ENCODE measurements around the gene ZNF423. TPM values are rescaled to one million over a fixed set of nuclear protein-coding genes. Genes with fewer than 3 reads are reported as not detected.

ZNF423 gene
- total and polyA plus RNA-seq, 4 donors, result 1.1 to 14.8 (median 3.3) TPM

- Histone ChIP-seq H3K9ac (ENCODE audit: insufficient read depth in 1 of 2, low read length in 2 of 2) (no peak overlapping the region), H3K27me3 (ENCODE audit: control insufficient read depth in 3 of 3, insufficient read depth in 3 of 3, low read length in 2 of 3) (no peaks in the 10 kb centered on the region), H3K36me3 (ENCODE audit: control insufficient read depth in 4 of 4, insufficient read depth in 4 of 4, low read length in 4 of 4) (no peaks in the 10 kb centered on the region), H3K4me3 (no peak overlapping the region), H3K9me3 (ENCODE audit: control insufficient read depth in 4 of 4, insufficient read depth in 3 of 4, low read length in 3 of 4) (no peaks in the 10 kb centered on the region), H3K4me1 (ENCODE audit: control insufficient read depth in 5 of 5, insufficient read depth in 5 of 5, low read length in 5 of 5) (peaks cover 0 to 30% (median 11%) of the 10 kb centered on the region in 5 donors), H3K27ac (ENCODE audit: low read depth in 1 of 2, low read length in 1 of 2) (no peak overlapping the region)
- DNase-seq, result no peak
- ATAC-seq (ENCODE audit: insufficient read depth, low FRiP score), result no peak
- TF ChIP-seq CTCF (IDR thresholded peaks at IDR 0.05; ENCODE audit: control extremely low read depth, extremely low read depth), result no peak
- 76 to 88% methylated on average over 4 of the region's 4 CpGs for WGBS, 2 donors
Observed at GRCh38 chr16:49539758-49540157, 316.2 kb downstream of the ZNF423 start.

- Histone ChIP-seq H3K4me1 (ENCODE audit: control insufficient read depth in 5 of 5, insufficient read depth in 5 of 5, low read length in 5 of 5) (peaks cover 0 to 28% (median 11%) of the 10 kb centered on the region in 5 donors), H3K4me3 (no peak overlapping the region), H3K9me3 (ENCODE audit: control insufficient read depth in 4 of 4, insufficient read depth in 3 of 4, low read length in 3 of 4) (no peaks in the 10 kb centered on the region), H3K27ac (ENCODE audit: low read depth in 1 of 2, low read length in 1 of 2) (no peak overlapping the region), H3K9ac (ENCODE audit: insufficient read depth in 1 of 2, low read length in 2 of 2) (no peak overlapping the region), H3K36me3 (ENCODE audit: control insufficient read depth in 4 of 4, insufficient read depth in 4 of 4, low read length in 4 of 4) (no peaks in the 10 kb centered on the region), H3K27me3 (ENCODE audit: control insufficient read depth in 3 of 3, insufficient read depth in 3 of 3, low read length in 2 of 3) (no peaks in the 10 kb centered on the region)
- no peak for ATAC-seq (ENCODE audit: insufficient read depth, low FRiP score)
- DNase-seq, result no peak
- 92 to 93% methylated on average over 7 of the region's 7 CpGs for WGBS, 2 donors
- no peak for TF ChIP-seq CTCF (IDR thresholded peaks at IDR 0.05; ENCODE audit: control extremely low read depth, extremely low read depth)
Observed at GRCh38 chr16:49537924-49538459, 317.9 kb downstream of the ZNF423 start.

GRCh38 chr16:49534901-49535610 lies 320.9 kb downstream of the ZNF423 start:
- H3K36me3 ChIP-seq (ENCODE audit: control insufficient read depth in 4 of 4, insufficient read depth in 4 of 4, low read length in 4 of 4), result no peaks in the 10 kb centered on the region
- peaks cover 0 to 33% (median 11%) of the 10 kb centered on the region in 5 donors for H3K4me1 ChIP-seq (ENCODE audit: control insufficient read depth in 5 of 5, insufficient read depth in 5 of 5, low read length in 5 of 5)
- H3K27ac ChIP-seq (ENCODE audit: low read depth in 1 of 2, low read length in 1 of 2), result no peak overlapping the region
- H3K4me3 ChIP-seq, result no peak overlapping the region
- H3K27me3 ChIP-seq (ENCODE audit: control insufficient read depth in 3 of 3, insufficient read depth in 3 of 3, low read length in 2 of 3), result no peaks in the 10 kb centered on the region
- WGBS, 2 donors, result 86 to 89% methylated on average over 12 to 13 of the region's 13 CpGs
- no peak for TF ChIP-seq CTCF (IDR thresholded peaks at IDR 0.05; ENCODE audit: control extremely low read depth, extremely low read depth)
- ATAC-seq (ENCODE audit: insufficient read depth, low FRiP score), result no peak
- DNase-seq, result peak; percentile 82 to 92 (median 90)
- no peaks in the 10 kb centered on the region for H3K9me3 ChIP-seq (ENCODE audit: control insufficient read depth in 4 of 4, insufficient read depth in 3 of 4, low read length in 3 of 4)
- peak overlapping the region in 1 of 2 donors; percentile 2 for H3K9ac ChIP-seq (ENCODE audit: insufficient read depth in 1 of 2, low read length in 2 of 2)

All from lung (tissue), 12 donors.